Neural cell (in vitro differentiated cells): ENCODE data around the gene FBXO10. TPM values are rescaled to one million over a fixed set of nuclear protein-coding genes. Genes with fewer than 3 reads are reported as not detected.
A peak's percentile ranks its signal among the peaks of the same experiment; 100 is the strongest.

Experiments used
- H2AFZ ChIP-seq: fragments of 200-600, 300-800 bp; sonication (generic), shearing (Covaris generic); 2 replicates; pipeline ENCODE4 v1.6.0; 2014; ENCODE audit warnings: low read depth, mild to moderate bottlenecking, antibody characterized with exemption, low read length, moderate library complexity
- H3F3A ChIP-seq: fragments of 200-600 bp; shearing (Covaris generic); 2 replicates; pipeline ENCODE4 v1.6.1; 2016; ENCODE audit warnings: mild to moderate bottlenecking, moderate library complexity, mixed read lengths, antibody characterized with exemption, low read length; ENCODE audit not compliant: insufficient read depth, poor library complexity, severe bottlenecking
- H3K27ac ChIP-seq: fragments of 200-600, 300-800 bp; sonication (generic), shearing (Covaris generic); 2 replicates; pipeline ENCODE4 v1.5.1; 2014; ENCODE audit warnings: mild to moderate bottlenecking, low read length, moderate library complexity
- H3K27me3 ChIP-seq: fragments of 300-800, 200-600 bp; sonication (generic), shearing (Covaris generic); 2 replicates; pipeline ENCODE4 v1.6.0; 2014; ENCODE audit warnings: mild to moderate bottlenecking, low read depth, low read length, moderate library complexity; ENCODE audit not compliant: insufficient read depth
- H3K36me3 ChIP-seq: fragments of 300-800, 200-600 bp; sonication (generic), shearing (Covaris generic); 2 replicates; pipeline ENCODE4 v1.5.1; 2014; ENCODE audit warnings: mild to moderate bottlenecking, antibody characterized with exemption, low read length, moderate library complexity; ENCODE audit not compliant: insufficient read depth
- H3K4me2 ChIP-seq: fragments of 300-800, 200-600 bp; sonication (generic), shearing (Covaris generic); 2 replicates; pipeline ENCODE4 v1.6.0; 2014; ENCODE audit warnings: mild to moderate bottlenecking, low read length
- H3K4me3 ChIP-seq: fragments of 300-800, 200-600 bp; sonication (generic), shearing (Covaris generic); 2 replicates; pipeline ENCODE4 v1.5.1; 2014; ENCODE audit warnings: mild to moderate bottlenecking, low read length, moderate library complexity
- H3K79me2 ChIP-seq: fragments of 200-600 bp; shearing (Covaris generic); replicated peaks from 2 replicates; pipeline ENCODE4 v1.6.0; 2014; ENCODE audit warnings: mild to moderate bottlenecking, low read length, moderate library complexity; ENCODE audit not compliant: insufficient read depth
- H3K9ac ChIP-seq: fragments of 300-800, 200-600 bp; sonication (generic), shearing (Covaris generic); 2 replicates; pipeline ENCODE4 v1.6.1; 2016; ENCODE audit warnings: mild to moderate bottlenecking, low read length, mixed read lengths
- H3K9me2 ChIP-seq: fragments of 200-600 bp; shearing (Covaris generic); 2 replicates; pipeline ENCODE4 v1.6.1; 2016; ENCODE audit warnings: mild to moderate bottlenecking, low read length, mixed read lengths; ENCODE audit not compliant: insufficient read depth
- H3K9me3 ChIP-seq: fragments of 200-600, 300-800 bp; sonication (generic), shearing (Covaris generic); 2 replicates; pipeline ENCODE4 v1.6.1; 2016; ENCODE audit warnings: mild to moderate bottlenecking, mixed run types, low read length, moderate library complexity, mixed read lengths
- H4K20me1 ChIP-seq: fragments of 200-600 bp; shearing (Covaris generic); 2 replicates; pipeline ENCODE4 v1.6.1; 2016; ENCODE audit warnings: mild to moderate bottlenecking, mixed run types; ENCODE audit not compliant: insufficient read depth
- EP300 ChIP-seq: fragments of 450-650 bp; conservative IDR thresholded peaks from 2 replicates; pipeline ENCODE4 v1.6.1; 2014; ENCODE audit warnings: antibody characterized with exemption, mild to moderate bottlenecking, moderate library complexity; ENCODE audit not compliant: poor library complexity, severe bottlenecking
- EZH2 ChIP-seq: fragments of 200-600, 300-800 bp; shearing (Covaris generic), sonication (generic); IDR thresholded peaks from 2 replicates; pipeline ENCODE4 v1.6.1; 2014; ENCODE audit warnings: antibody characterized with exemption, low read length, borderline replicate concordance, mild to moderate bottlenecking; ENCODE audit not compliant: insufficient read depth, poor library complexity, severe bottlenecking
- MXI1 ChIP-seq: fragments of 450-650 bp; conservative IDR thresholded peaks from 2 replicates; pipeline ENCODE4 v1.6.1; 2014; ENCODE audit warnings: antibody characterized with exemption, mild to moderate bottlenecking; ENCODE audit not compliant: poor library complexity, severe bottlenecking
- POLR2AphosphoS5 ChIP-seq: IDR thresholded peaks from 2 replicates; pipeline ENCODE4 v1.6.1; 2012
- RAD21 ChIP-seq: fragments of 450-650 bp; conservative IDR thresholded peaks from 2 replicates; pipeline ENCODE4 v1.6.1; 2014; ENCODE audit warnings: antibody characterized with exemption, mild to moderate bottlenecking, moderate library complexity
- SMC3 ChIP-seq: fragments of 450-650 bp; conservative IDR thresholded peaks from 2 replicates; pipeline ENCODE4 v1.6.1; 2014; ENCODE audit warnings: antibody characterized with exemption, mild to moderate bottlenecking, moderate library complexity; ENCODE audit not compliant: poor library complexity
- TAF1 ChIP-seq: IDR thresholded peaks from 2 replicates; pipeline ENCODE4 v1.6.1; 2012; ENCODE audit warnings: low read depth
- polyA plus RNA-seq: library from polyadenylated mRNA; depleted of rRNA; stranded (reverse); fragments of >200 nt; gene quantifications from 2 replicates; pipeline ENCODE4 v1.2.3, GENCODE V29; 2014
- TF ChIP-seq, protein P1 (sequence below): fragments of 450-650 bp; IDR thresholded peaks from 2 replicates; pipeline ENCODE4 v1.5.1; 2014; ENCODE audit warnings: antibody characterized with exemption, mild to moderate bottlenecking, moderate library complexity; ENCODE audit not compliant: poor library complexity, severe bottlenecking
- TF ChIP-seq, protein P2 (sequence below): IDR thresholded peaks from 2 replicates; pipeline ENCODE4 v1.6.1; 2012; ENCODE audit warnings: borderline replicate concordance

FBXO10 gene
- polyA plus RNA-seq, 1 donor from 2014 or later: 16.0 TPM

DNA sequence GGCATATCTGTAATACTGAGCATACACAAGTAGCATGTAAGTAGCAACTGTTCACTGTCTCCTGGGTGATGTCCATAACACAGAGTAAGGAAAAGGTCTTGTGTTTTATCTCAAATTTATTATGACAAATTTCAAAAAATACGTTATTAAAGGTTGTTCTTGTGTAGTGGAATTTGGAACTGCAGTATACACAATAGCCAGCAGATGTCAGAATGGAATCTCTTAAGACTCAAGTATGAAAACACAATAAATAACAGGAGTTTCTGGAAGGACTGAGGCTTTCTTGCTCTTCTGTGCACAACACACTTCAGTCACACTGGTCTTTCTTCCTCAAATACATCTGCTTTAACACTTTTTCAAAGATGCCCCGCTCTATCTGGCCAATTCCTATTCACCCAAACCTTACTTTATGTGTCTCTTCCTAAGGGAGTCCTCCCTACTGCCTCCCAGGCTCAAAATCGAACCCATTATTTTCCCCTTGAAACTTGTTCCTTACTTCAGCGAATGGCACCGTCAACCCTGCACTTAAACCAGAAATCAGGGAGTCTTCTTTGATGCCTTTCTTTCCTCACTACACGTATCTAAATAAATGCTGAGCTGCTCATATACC is 6.5 kb upstream of the FBXO10 start:
- Histone ChIP-seq H3K36me3 (no peaks in the 10 kb centered on the region), H3K9me3 (no peaks in the 10 kb centered on the region), H3F3A (no peaks in the 10 kb centered on the region), H3K9ac (no peak overlapping the region), H3K27me3 (no peaks in the 10 kb centered on the region), H3K4me2 (no peak overlapping the region), H3K79me2 (no peaks in the 10 kb centered on the region), H4K20me1 (no peaks in the 10 kb centered on the region), H3K9me2 (no peaks in the 10 kb centered on the region), H3K4me3 (no peak overlapping the region), H2AFZ (no peak overlapping the region), H3K27ac (no peak overlapping the region)
- TF ChIP-seq RAD21: peak; percentile 79
- TF ChIP-seq, protein P1, sequence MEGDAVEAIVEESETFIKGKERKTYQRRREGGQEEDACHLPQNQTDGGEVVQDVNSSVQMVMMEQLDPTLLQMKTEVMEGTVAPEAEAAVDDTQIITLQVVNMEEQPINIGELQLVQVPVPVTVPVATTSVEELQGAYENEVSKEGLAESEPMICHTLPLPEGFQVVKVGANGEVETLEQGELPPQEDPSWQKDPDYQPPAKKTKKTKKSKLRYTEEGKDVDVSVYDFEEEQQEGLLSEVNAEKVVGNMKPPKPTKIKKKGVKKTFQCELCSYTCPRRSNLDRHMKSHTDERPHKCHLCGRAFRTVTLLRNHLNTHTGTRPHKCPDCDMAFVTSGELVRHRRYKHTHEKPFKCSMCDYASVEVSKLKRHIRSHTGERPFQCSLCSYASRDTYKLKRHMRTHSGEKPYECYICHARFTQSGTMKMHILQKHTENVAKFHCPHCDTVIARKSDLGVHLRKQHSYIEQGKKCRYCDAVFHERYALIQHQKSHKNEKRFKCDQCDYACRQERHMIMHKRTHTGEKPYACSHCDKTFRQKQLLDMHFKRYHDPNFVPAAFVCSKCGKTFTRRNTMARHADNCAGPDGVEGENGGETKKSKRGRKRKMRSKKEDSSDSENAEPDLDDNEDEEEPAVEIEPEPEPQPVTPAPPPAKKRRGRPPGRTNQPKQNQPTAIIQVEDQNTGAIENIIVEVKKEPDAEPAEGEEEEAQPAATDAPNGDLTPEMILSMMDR: peak; percentile 81
- TF ChIP-seq SMC3: peak; percentile 79
- no peak for TF ChIP-seq POLR2AphosphoS5
- TF ChIP-seq, protein P2, sequence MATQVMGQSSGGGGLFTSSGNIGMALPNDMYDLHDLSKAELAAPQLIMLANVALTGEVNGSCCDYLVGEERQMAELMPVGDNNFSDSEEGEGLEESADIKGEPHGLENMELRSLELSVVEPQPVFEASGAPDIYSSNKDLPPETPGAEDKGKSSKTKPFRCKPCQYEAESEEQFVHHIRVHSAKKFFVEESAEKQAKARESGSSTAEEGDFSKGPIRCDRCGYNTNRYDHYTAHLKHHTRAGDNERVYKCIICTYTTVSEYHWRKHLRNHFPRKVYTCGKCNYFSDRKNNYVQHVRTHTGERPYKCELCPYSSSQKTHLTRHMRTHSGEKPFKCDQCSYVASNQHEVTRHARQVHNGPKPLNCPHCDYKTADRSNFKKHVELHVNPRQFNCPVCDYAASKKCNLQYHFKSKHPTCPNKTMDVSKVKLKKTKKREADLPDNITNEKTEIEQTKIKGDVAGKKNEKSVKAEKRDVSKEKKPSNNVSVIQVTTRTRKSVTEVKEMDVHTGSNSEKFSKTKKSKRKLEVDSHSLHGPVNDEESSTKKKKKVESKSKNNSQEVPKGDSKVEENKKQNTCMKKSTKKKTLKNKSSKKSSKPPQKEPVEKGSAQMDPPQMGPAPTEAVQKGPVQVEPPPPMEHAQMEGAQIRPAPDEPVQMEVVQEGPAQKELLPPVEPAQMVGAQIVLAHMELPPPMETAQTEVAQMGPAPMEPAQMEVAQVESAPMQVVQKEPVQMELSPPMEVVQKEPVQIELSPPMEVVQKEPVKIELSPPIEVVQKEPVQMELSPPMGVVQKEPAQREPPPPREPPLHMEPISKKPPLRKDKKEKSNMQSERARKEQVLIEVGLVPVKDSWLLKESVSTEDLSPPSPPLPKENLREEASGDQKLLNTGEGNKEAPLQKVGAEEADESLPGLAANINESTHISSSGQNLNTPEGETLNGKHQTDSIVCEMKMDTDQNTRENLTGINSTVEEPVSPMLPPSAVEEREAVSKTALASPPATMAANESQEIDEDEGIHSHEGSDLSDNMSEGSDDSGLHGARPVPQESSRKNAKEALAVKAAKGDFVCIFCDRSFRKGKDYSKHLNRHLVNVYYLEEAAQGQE: no peak
- no peak for TF ChIP-seq MXI1

DNA sequence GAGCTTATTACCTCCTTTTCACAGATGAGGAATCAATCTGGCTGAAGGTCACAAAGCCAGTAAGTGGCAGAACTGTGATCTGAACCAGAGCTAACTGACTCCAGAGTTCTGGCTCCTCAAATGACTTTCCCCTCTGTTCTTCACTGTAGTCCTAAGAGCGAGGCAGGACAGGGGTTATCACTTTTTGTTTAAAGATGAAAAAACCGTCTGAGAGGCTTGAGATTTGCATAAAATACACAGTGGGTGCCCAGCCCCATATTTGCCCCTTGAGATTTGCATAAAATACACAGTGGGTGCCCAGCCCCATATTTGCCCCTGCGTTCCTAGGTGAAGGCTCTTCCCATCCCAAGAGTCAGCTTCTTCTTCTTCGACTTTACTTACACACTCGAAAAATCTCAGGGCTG is 667 bp downstream of the FBXO10 start:
- Histone ChIP-seq H4K20me1 (no peaks in the 10 kb centered on the region), H3K27me3 (no peaks in the 10 kb centered on the region), H3K9me3 (no peaks in the 10 kb centered on the region), H3K36me3 (no peaks in the 10 kb centered on the region), H3K4me3 (peak overlapping the region; percentile 90), H3F3A (peaks cover 3% of the 10 kb centered on the region), H3K4me2 (peak overlapping the region; percentile 66), H3K79me2 (peaks cover 37% of the 10 kb centered on the region), H2AFZ (peak overlapping the region; percentile 95), H3K9ac (peak overlapping the region; percentile 77), H3K27ac (peak overlapping the region; percentile 72), H3K9me2 (no peaks in the 10 kb centered on the region)
- TF ChIP-seq SMC3: no peak
- no peak for TF ChIP-seq EZH2
- TF ChIP-seq, protein P2: no peak
- no peak for TF ChIP-seq MXI1
- no peak for TF ChIP-seq POLR2AphosphoS5
- TF ChIP-seq EP300: no peak
- TF ChIP-seq TAF1: no peak
- no peak for TF ChIP-seq RAD21
- TF ChIP-seq, protein P1: no peak
